Breast epithelium (tissue), 4 donors: ENCODE measurements around the gene DDRGK1. TPM values are rescaled to one million over a fixed set of nuclear protein-coding genes. Genes with fewer than 3 reads are reported as not detected.

ENCODE experiments used
- DNase-seq, 2 donors: peaks; one replicate each; pipeline ENCODE4 v3.0.0-alpha.2; 2019; ENCODE audit warnings: low spot score in 2 of 2
- H3K27ac ChIP-seq, 2 donors: fragments of 200-600 bp; sonication (generic) in 1 of 2; one replicate each; pipeline ENCODE4 v1.5.1; 2016 to 2019; ENCODE audit warnings: mild to moderate bottlenecking in 1 of 2
- H3K27me3 ChIP-seq, 2 donors: fragments of 200-600 bp; sonication (generic) in 1 of 2; one replicate each; pipeline versions ENCODE4 v1.5.1 to v1.6.0; 2017 to 2019; ENCODE audit warnings: control low read depth in 1 of 2, mild to moderate bottlenecking in 1 of 2
- H3K36me3 ChIP-seq: fragments of 200-600 bp; one replicate; pipeline ENCODE4 v1.5.1; 2019
- H3K4me1 ChIP-seq, 2 donors: fragments of 200-600 bp; sonication (generic); one replicate each; pipeline ENCODE4 v1.5.1; 2016 to 2019; ENCODE audit warnings: control low read depth in 1 of 2
- H3K4me3 ChIP-seq, 3 donors: fragments of 200-600 bp; sonication (generic); 1 replicate in 2 of 3; 2 replicates in 1 of 3; pipeline ENCODE4 v1.5.1; 2016 to 2019; ENCODE audit warnings: mild to moderate bottlenecking in 3 of 3, moderate library complexity in 2 of 3
- H3K9me3 ChIP-seq, 2 donors: fragments of 200-600 bp; sonication (generic) in 1 of 2; one replicate each; pipeline ENCODE4 v1.5.1; 2016 to 2019; ENCODE audit warnings: control low read depth in 1 of 2
- CTCF ChIP-seq, 3 donors: fragments of 450-650 bp; IDR thresholded peaks; one replicate each; pipeline ENCODE4 v1.5.1; 2016 to 2017; ENCODE audit warnings: antibody characterized with exemption in 3 of 3, mild to moderate bottlenecking in 3 of 3, moderate library complexity in 3 of 3
- POLR2A ChIP-seq: fragments of 450-650 bp; IDR thresholded peaks from one replicate; pipeline ENCODE4 v1.6.1; 2016; ENCODE audit warnings: antibody characterized with exemption, mild to moderate bottlenecking, moderate library complexity
- POLR2AphosphoS5 ChIP-seq, 3 donors: sonication (generic); formaldehyde crosslinking; IDR thresholded peaks; one replicate each; pipeline ENCODE4 v1.6.1; 2017; ENCODE audit warnings: antibody characterized with exemption in 3 of 3
- intact Hi-C: fragments of 100-400 bp; cut with DNase I; formaldehyde crosslinking; loops from one replicate; pipeline ENCODE4 v1.15.1; 2023; ENCODE audit warnings: low total_unique reads
- total RNA-seq, 3 donors: library from RNA; depleted of rRNA; stranded (reverse); fragments of >200 nt; gene quantifications; one replicate each; pipeline ENCODE4 v1.1.0, GENCODE V29; 2016

Gene DDRGK1
- total RNA-seq, 3 donors from 2014 or later: 87.1 to 91.8 (median 89.8) TPM

- no peak overlapping the region for H3K27ac ChIP-seq
- H3K27me3 ChIP-seq: no peaks in the 10 kb centered on the region
- H3K4me3 ChIP-seq: no peak overlapping the region
- DNase-seq: no peak
- no peaks in the 10 kb centered on the region for H3K9me3 ChIP-seq
- no peaks in the 10 kb centered on the region for H3K4me1 ChIP-seq
- H3K36me3 ChIP-seq: peaks cover 17% of the 10 kb centered on the region
- intact Hi-C loops: no loop called here
- TF ChIP-seq POLR2AphosphoS5 (IDR thresholded peaks at IDR 0.05): no peak
- TF ChIP-seq POLR2A: no peak
- TF ChIP-seq CTCF (IDR thresholded peaks at IDR 0.05): no peak
Measured at GRCh38 chr20:3195590-3196237, 8.8 kb downstream of the DDRGK1 start.

- Histone ChIP-seq H3K27me3 (no peaks in the 10 kb centered on the region), H3K4me3 (no peak overlapping the region), H3K27ac (no peak overlapping the region), H3K4me1 (no peaks in the 10 kb centered on the region), H3K9me3 (no peaks in the 10 kb centered on the region), H3K36me3 (peaks cover 11% of the 10 kb centered on the region)
- no peak for DNase-seq
- TF ChIP-seq CTCF (IDR thresholded peaks at IDR 0.05) (no peak), POLR2AphosphoS5 (IDR thresholded peaks at IDR 0.05) (no peak), POLR2A (no peak)
- intact Hi-C loops: loop anchor here (5.0 kb wide), 1 partner anchor 137 kb away; no protein-coding TSS in a partner anchor
Measured at GRCh38 chr20:3194617-3195280, 9.7 kb downstream of the DDRGK1 start.

DNA sequence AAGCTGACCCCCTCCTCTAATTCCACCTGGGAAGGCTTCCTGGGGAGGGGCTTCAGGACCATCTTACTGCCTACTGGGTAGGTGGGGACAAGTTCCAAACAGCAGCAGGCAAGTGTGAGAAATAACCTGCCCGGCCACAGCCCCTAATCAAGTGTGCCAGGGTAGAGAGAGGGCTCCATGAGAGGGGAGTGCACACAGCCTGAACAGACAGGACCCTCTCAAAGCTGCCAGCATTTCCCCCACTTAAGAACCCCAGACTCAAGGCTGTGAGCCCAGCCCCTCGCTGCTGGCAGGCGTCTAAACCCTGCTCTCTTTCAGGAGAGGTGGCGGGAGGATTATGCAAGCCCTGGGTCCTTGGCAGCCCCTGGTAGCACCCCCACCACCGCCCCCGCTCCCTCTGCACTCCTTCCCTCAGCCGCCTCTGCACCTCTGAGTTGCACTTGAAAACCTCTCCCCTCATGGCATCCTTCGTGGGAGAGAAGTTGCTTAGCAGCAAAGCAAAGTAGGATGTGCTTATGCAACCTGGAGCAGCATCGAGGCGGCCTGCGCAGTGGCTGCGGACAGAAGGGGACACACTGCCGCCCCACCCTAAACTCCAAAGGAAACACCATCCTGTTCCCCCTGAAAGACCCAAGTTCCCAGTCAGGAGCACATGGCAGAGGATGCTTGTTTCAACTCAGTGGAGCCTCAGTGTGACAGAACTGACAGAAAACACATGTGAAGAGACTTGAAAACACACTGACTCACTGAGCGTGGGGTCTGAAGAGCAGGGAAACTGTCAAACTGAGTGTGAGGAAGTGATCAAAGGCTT, 10.5 kb downstream of the DDRGK1 start:
- Histone ChIP-seq H3K27ac (no peak overlapping the region), H3K36me3 (peaks cover 4% of the 10 kb centered on the region), H3K4me1 (no peaks in the 10 kb centered on the region), H3K9me3 (no peaks in the 10 kb centered on the region), H3K4me3 (no peak overlapping the region), H3K27me3 (no peaks in the 10 kb centered on the region)
- intact Hi-C loops: loop anchor here (5.0 kb wide), 1 partner anchor 137 kb away; no protein-coding TSS in a partner anchor
- TF ChIP-seq CTCF (IDR thresholded peaks at IDR 0.05) (no peak), POLR2A (no peak), POLR2AphosphoS5 (IDR thresholded peaks at IDR 0.05) (no peak)
- no peak for DNase-seq

DNA sequence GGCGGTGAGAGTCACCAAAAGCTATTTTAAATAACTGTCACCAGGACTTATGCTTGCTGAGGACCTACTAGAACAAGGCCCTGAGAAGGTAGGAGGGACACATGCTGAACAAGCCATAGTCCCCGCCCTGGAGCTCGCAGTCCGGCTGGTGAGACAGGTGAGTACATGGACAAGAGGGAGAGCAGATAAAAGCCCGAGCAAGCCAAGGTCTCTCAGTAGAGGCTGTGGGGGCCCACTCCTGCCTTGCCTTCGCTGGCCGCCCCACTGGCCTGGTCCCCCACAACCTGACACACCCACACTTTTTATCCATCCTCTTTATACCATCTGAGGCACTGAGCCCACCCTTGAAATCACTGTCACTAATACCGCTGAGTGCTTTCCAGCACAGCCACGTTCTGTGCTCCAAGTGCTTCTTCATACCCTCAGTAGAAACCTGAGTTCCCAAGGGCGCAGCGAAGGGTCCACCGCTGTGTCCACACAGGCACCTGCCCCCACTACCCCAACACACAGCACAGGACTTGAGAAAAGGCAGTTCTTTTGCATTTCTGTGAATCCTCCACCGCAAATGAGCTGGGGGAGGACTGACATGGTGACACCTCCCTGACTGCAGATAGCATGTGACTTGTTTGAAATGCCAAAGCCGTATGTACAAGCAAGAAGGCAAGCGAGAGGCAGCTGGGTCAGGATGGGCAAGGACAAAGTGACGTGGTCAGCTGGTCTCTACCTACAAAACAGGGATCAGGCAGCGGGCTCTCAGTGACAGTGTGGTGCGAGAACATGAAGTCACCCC, 12.1 kb downstream of the DDRGK1 start:
- Histone ChIP-seq H3K4me1 (no peaks in the 10 kb centered on the region), H3K9me3 (no peaks in the 10 kb centered on the region), H3K4me3 (no peak overlapping the region), H3K36me3 (peaks cover 4% of the 10 kb centered on the region), H3K27ac (no peak overlapping the region), H3K27me3 (no peaks in the 10 kb centered on the region)
- no peak for TF ChIP-seq POLR2A
- TF ChIP-seq CTCF (IDR thresholded peaks at IDR 0.05): no peak
- TF ChIP-seq POLR2AphosphoS5 (IDR thresholded peaks at IDR 0.05): no peak
- intact Hi-C loops: loop anchor here (5.0 kb wide), 1 partner anchor 135 kb away; no protein-coding TSS in a partner anchor
- no peak for DNase-seq
